Esophagus muscularis mucosa (tissue), 4 donors: Measurements from ENCODE around the gene FOXO6. TPM values are rescaled to one million over a fixed set of nuclear protein-coding genes. Genes with fewer than 3 reads are reported as not detected.

Experiments
- DNase-seq: peaks from one replicate; pipeline ENCODE4 v3.0.0-alpha.2; 2017; ENCODE audit errors: extremely low spot score
- H3K27ac ChIP-seq, 4 donors: fragments of 200-600 bp; sonication (generic); replicated peaks in 1 of 4; 1 replicate in 3 of 4; 2 replicates in 1 of 4; pipeline ENCODE4 v1.5.1; 2016 to 2019; ENCODE audit warnings: mild to moderate bottlenecking in 1 of 4
- H3K27me3 ChIP-seq, 4 donors: fragments of 200-600 bp; sonication (generic); one replicate each; pipeline versions ENCODE4 v1.5.1 to v1.6.0; 2016 to 2019
- H3K36me3 ChIP-seq, 4 donors: fragments of 200-600 bp; sonication (generic); one replicate each; pipeline ENCODE4 v1.5.1; 2016 to 2019
- H3K4me1 ChIP-seq, 4 donors: fragments of 200-600 bp; sonication (generic); one replicate each; pipeline ENCODE4 v1.5.1; 2016 to 2019
- H3K4me3 ChIP-seq, 4 donors: fragments of 200-600 bp; sonication (generic); 1 replicate in 2 of 4; 2 replicates in 2 of 4; pipeline ENCODE4 v1.5.1; 2016 to 2019; ENCODE audit warnings: mild to moderate bottlenecking in 4 of 4, moderate library complexity in 1 of 4
- H3K9me3 ChIP-seq, 4 donors: fragments of 200-600 bp; sonication (generic); 1 replicate in 3 of 4; 2 replicates in 1 of 4; pipeline ENCODE4 v1.5.1; 2016 to 2019
- CTCF ChIP-seq, 3 experiments: fragments of 200-600 bp in 2 of 3; fragments of 450-650 bp in 1 of 3; sonication (generic) in 2 of 3; IDR thresholded peaks; one replicate each; pipeline ENCODE4 v1.5.1; 2017 to 2019; ENCODE audit warnings: antibody characterized with exemption in 3 of 3, mild to moderate bottlenecking in 2 of 3, moderate library complexity in 1 of 3
- EP300 ChIP-seq: sonication (generic); formaldehyde crosslinking; IDR thresholded peaks from one replicate; pipeline ENCODE4 v1.6.1; 2017; ENCODE audit warnings: antibody characterized with exemption
- POLR2A ChIP-seq: fragments of 450-650 bp; IDR thresholded peaks from one replicate; pipeline ENCODE4 v1.6.1; 2017; ENCODE audit warnings: antibody characterized with exemption, moderate library complexity, mild to moderate bottlenecking, low read depth
- POLR2AphosphoS5 ChIP-seq, 2 donors: sonication (generic); formaldehyde crosslinking; IDR thresholded peaks; one replicate each; pipeline ENCODE4 v1.6.1; 2017; ENCODE audit warnings: antibody characterized with exemption in 2 of 2
- WGBS: methylation state at CpG from one replicate; pipeline ENCODE4 v1.1.5; 2018; 5-methylcytosine and 5-hydroxymethylcytosine counted together
- intact Hi-C: fragments of 100-400 bp; cut with DNase I; formaldehyde crosslinking; loops from one replicate; pipeline ENCODE4 v1.15.1; 2023
- total RNA-seq, 4 donors: library from RNA; depleted of rRNA; stranded (reverse); fragments of >200 nt; gene quantifications; one replicate each; pipeline versions ENCODE4 v1.1.0 to v1.2.1, GENCODE V29; 2016

FOXO6 gene
- total RNA-seq, 4 donors from 2014 or later: 0.33 to 1.3 (median 0.53) TPM

- intact Hi-C loops: no loop called here
Measured at GRCh38 chr1:41341365-41341683, 19.9 kb upstream of the FOXO6 start.

GRCh38 chr1:41341772-41342562, 19.3 kb upstream of the FOXO6 start:
- Histone ChIP-seq H3K27me3 (no peaks in the 10 kb centered on the region), H3K4me3 (no peak overlapping the region), H3K36me3 (no peaks in the 10 kb centered on the region), H3K4me1 (peaks cover 0 to 9% (median 8%) of the 10 kb centered on the region in 4 donors), H3K9me3 (peaks cover 0 to 10% (median 4%) of the 10 kb centered on the region in 4 donors), H3K27ac (no peak overlapping the region)
- 85% methylated on average over 8 of the region's 15 CpGs for WGBS
- no peak for DNase-seq
- TF ChIP-seq EP300: no peak
- TF ChIP-seq POLR2AphosphoS5 (IDR thresholded peaks at IDR 0.05): no peak
- TF ChIP-seq CTCF (IDR thresholded peaks at IDR 0.05): no peak
- no peak for TF ChIP-seq POLR2A
- intact Hi-C loops: no loop called here

More at GRCh38 chr1:41341365-41341683, 19.9 kb upstream of the FOXO6 start:
- DNase-seq: no peak
- Histone ChIP-seq H3K4me3 (no peak overlapping the region), H3K9me3 (peaks cover 0 to 10% (median 4%) of the 10 kb centered on the region in 4 donors), H3K4me1 (peaks cover 0 to 9% (median 8%) of the 10 kb centered on the region in 4 donors), H3K36me3 (no peaks in the 10 kb centered on the region), H3K27ac (no peak overlapping the region), H3K27me3 (no peaks in the 10 kb centered on the region)
- no peak for TF ChIP-seq POLR2AphosphoS5 (IDR thresholded peaks at IDR 0.05)
- no peak for TF ChIP-seq EP300
- TF ChIP-seq POLR2A: no peak
- TF ChIP-seq CTCF (IDR thresholded peaks at IDR 0.05): no peak

- no peak overlapping the region for H3K4me3 ChIP-seq
- WGBS: 63% methylated on average over 5 of the region's 5 CpGs
Measured at GRCh38 chr1:41342774-41343355, 18.4 kb upstream of the FOXO6 start.

GRCh38 chr1:41343790-41344699, 17.2 kb upstream of the FOXO6 start:
- TF ChIP-seq EP300 (no peak), POLR2AphosphoS5 (IDR thresholded peaks at IDR 0.05) (no peak), CTCF (IDR thresholded peaks at IDR 0.05) (no peak), POLR2A (no peak)
- no peaks in the 10 kb centered on the region for H3K36me3 ChIP-seq
- DNase-seq: no peak
- peaks cover 0 to 9% (median 8%) of the 10 kb centered on the region in 4 donors for H3K4me1 ChIP-seq
- WGBS: 86% methylated on average over 17 of the region's 17 CpGs
- no peak overlapping the region for H3K4me3 ChIP-seq
- H3K9me3 ChIP-seq: peaks cover 0 to 6% (median under 1%) of the 10 kb centered on the region in 4 donors
- no peaks in the 10 kb centered on the region for H3K27me3 ChIP-seq
- no peak overlapping the region for H3K27ac ChIP-seq
- intact Hi-C loops: no loop called here

More at GRCh38 chr1:41342774-41343355, 18.4 kb upstream of the FOXO6 start:
- Histone ChIP-seq H3K9me3 (peaks cover 0 to 10% (median 4%) of the 10 kb centered on the region in 4 donors), H3K27ac (no peak overlapping the region), H3K36me3 (no peaks in the 10 kb centered on the region), H3K27me3 (no peaks in the 10 kb centered on the region), H3K4me1 (peaks cover 0 to 9% (median 8%) of the 10 kb centered on the region in 4 donors)
- DNase-seq: no peak
- intact Hi-C loops: no loop called here
- no peak for TF ChIP-seq POLR2A
- no peak for TF ChIP-seq POLR2AphosphoS5 (IDR thresholded peaks at IDR 0.05)
- no peak for TF ChIP-seq CTCF (IDR thresholded peaks at IDR 0.05)
- TF ChIP-seq EP300: no peak
